ENCODE measurements around the gene SEC24C.
A peak's percentile ranks its signal among the peaks of the same experiment; 100 is the strongest.
"Not testable (repeated sequence)": the region's sequence is repeated elsewhere in the genome, so short reads cannot be mapped to it uniquely, and the experiment has no call there.

SEC24C gene

GRCh38 chr10:73743905-73744663 lies at the start of gene SEC24C:
TSS of gene SEC24C (plus strand) at chr10:73744372. CDS start at chr10:73746833, 2,461 bp downstream.
- DNase-seq = peak; percentile 79 to 89

- not testable (repeated sequence) for DNase-seq
These were observed 48.9 kb upstream of the SEC24C start for GRCh38 chr10:73695302-73695701.

- not testable (repeated sequence) for DNase-seq
These were observed 46.5 kb upstream of the SEC24C start, which contains the start of gene AGAP5 for GRCh38 chr10:73697675-73698159. TSS of gene AGAP5 (minus strand) at chr10:73698109. CDS start at chr10:73697755, 354 bp downstream.

- DNase-seq = not testable (repeated sequence)
These were observed 45.4 kb upstream of the SEC24C start for GRCh38 chr10:73698819-73699218.

- DNase-seq = not testable (repeated sequence)
These were observed 40.2 kb upstream of the SEC24C start for GRCh38 chr10:73703924-73704323.

- not testable (repeated sequence) for DNase-seq
These were observed 38.6 kb upstream of the SEC24C start for GRCh38 chr10:73705506-73706072.

- DNase-seq = not testable (repeated sequence)
These were observed 37.7 kb upstream of the SEC24C start for GRCh38 chr10:73706488-73706887.

GRCh38 chr10:73707628-73708027 lies 36.5 kb upstream of the SEC24C start:
- not testable (repeated sequence) for DNase-seq

- not testable (repeated sequence) for DNase-seq
These were observed 36.0 kb upstream of the SEC24C start for GRCh38 chr10:73708122-73708521.

- DNase-seq = not testable (repeated sequence)
These were observed 32.5 kb upstream of the SEC24C start for GRCh38 chr10:73711683-73712082.

GRCh38 chr10:73713912-73714311 lies 30.3 kb upstream of the SEC24C start:
- not testable (repeated sequence) for DNase-seq

GRCh38 chr10:73714483-73714882 lies 29.7 kb upstream of the SEC24C start:
- DNase-seq = not testable (repeated sequence)

- DNase-seq = not testable (repeated sequence)
These were observed 28.7 kb upstream of the SEC24C start for GRCh38 chr10:73715179-73716156.

GRCh38 chr10:73716251-73716650 lies 27.9 kb upstream of the SEC24C start:
- no peak for DNase-seq

GRCh38 chr10:73717556-73717955 lies 26.6 kb upstream of the SEC24C start:
- no peak for DNase-seq

GRCh38 chr10:73720561-73720960 lies 23.6 kb upstream of the SEC24C start:
- DNase-seq = not testable (repeated sequence)

GRCh38 chr10:73723516-73723915 lies 20.7 kb upstream of the SEC24C start:
- no peak for DNase-seq

GRCh38 chr10:73729781-73730152 lies 14.4 kb upstream of the SEC24C start:
- not testable (repeated sequence) for DNase-seq

- DNase-seq = peak; percentile 73 to 85
These were observed 13.8 kb upstream of the SEC24C start for GRCh38 chr10:73730153-73730906.

GRCh38 chr10:73731588-73732375 lies 12.4 kb upstream of the SEC24C start:
- no peak for DNase-seq

- no peak for DNase-seq
These were observed 11.7 kb upstream of the SEC24C start for GRCh38 chr10:73732426-73732825.

All from NCI-H446 (cell line).